Occipital lobe (tissue), 2 donors: ENCODE results near the gene JAZF1. TPM values are rescaled to one million over a fixed set of nuclear protein-coding genes. Genes with fewer than 3 reads are reported as not detected.

Experiments used
- DNase-seq: peaks from one replicate; lab custom pipeline; 2025; lab: John Stamatoyannopoulos, UW
- total RNA-seq: library from RNA; depleted of rRNA; stranded (reverse); fragments of >200 nt; gene quantifications from one replicate; pipeline ENCODE4 v1.2.3, GENCODE V29; 2014

JAZF1 gene
- total RNA-seq, 1 donor from 2014 or later, result 62.1 TPM

DNA sequence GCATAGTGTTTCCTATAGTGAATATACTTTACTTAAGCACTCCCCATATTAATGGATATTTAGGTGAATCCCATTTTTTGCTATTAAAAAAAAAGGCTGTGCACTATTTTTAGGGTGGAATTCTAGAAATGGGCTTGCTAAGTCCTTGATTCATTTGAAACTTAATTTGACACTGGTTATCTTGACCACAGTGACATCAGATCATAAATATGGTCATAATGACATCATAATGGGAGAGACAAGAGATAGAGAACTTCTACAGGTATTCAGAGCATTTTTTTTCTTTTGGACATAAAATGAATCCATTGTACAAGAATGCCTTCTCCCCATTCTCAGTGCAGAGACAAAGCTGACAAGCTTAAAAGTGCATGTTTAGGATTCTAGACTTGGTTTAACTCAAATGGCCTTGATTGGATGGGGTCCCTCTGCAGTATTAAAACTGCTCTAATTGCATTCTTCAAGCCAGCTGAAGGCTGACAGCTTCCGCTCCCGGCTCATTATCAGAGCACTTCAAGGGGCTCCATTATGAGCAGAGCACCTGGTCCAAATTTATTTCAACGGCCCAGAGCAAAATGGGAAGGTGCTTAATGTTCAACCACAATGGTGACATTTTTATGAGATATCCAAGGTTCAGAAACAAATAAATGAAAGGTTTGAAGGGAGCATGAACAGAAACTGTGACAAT lies 104.8 kb downstream of the JAZF1 start:
- DNase-seq, result no peak

DNA sequence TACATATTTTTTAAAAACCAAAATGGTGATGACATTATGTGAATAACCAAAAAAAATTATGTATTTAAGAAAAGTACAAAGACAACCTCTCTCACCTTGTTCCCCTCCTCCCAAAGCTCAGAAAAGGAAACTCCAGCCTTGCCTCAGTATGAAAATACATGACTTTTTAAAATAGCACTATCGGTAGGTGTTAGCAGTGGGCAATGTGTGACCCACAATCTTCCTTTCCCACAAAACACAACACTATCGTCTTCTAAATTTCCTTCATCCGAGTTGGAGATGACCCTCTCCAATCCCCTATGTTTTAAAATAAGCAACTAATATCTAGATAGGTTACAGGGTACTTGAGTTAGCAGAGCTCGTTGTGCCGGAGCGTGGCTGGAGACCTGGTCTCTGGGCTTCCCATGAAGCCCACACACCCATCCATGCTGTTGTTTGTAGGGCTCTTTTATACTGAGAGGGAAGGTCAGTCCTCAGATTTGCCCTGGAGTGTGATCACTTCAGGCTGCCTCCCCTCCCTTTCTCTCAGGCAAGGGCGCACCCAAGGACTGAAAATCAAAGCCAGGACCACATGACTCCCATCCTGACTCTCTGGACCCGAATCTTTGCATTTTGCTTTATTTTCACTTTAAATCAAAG lies 107.6 kb downstream of the JAZF1 start:
- no peak for DNase-seq

DNA sequence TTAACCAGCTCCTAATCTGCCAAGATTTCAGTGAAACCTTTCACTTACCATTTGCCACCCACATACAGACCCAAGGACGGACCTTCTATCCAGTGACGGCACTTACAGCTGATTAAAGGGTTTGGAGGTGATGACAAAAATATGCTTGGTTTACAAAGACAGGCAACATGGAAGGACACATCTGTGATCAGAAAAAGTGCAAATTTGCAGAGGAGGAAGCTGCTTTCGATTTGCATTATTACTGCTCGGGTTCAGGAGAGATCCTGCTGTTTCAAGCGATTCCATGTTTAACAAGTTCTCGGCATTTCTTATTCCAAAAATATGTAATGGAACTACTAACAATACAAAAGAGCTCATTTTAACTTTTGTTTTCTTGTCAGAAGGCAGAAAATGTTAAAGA lies 109.0 kb downstream of the JAZF1 start:
- no peak for DNase-seq

DNA sequence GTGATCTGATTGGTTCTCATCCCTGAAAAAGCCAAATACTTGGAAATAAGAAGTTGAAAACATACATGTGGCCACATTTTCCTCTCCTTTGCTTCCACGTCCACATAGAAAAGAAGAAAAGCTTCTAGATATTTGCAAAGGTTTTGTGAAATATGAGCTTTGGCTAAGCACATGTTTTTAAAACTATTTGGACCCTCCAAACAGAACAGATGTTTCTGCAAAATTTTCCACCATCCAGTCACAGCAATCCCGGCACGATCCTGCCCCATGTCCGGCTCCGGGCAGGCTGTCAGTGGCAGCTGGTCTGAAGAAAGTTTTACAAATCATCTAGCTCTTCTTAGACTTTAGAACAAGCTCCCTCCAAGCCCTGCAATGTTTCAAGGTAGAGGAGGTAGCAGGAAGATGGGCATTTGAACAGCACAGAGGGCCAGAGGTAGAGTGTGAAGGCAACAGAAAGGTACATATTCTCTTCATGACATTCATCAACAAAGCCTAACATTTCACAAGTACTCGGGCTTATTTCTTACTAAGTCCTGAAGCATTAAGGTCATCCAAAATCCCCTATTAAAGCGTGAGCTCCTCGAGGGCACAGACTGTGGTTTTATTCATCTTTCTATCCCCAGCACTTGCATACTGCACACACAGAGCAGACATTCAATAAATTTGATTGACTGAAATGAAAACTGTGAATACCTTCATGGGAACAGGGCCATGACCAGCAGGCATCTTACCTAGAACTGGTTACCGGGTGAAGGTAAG lies 110.1 kb downstream of the JAZF1 start:
- no peak for DNase-seq

DNA sequence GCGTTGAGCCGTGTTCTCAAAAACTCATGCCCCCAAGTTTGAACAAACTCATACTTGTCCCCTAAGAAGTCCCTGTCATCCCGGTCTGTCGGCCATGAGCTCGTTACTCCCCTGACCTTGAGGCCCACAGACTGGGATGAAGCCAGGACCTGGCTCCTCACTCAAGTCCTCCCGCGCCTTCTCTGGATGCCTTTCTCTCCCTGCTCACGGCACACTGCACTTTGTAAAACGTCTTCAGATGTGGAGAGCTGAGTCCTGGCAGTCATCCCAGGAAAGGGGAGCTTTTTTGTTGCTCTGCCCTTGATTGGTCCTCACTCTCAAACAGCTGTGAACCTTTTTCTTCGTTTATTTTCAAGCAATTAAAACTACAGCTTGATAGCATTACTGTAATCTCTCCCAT lies 110.8 kb downstream of the JAZF1 start:
- no peak for DNase-seq

DNA sequence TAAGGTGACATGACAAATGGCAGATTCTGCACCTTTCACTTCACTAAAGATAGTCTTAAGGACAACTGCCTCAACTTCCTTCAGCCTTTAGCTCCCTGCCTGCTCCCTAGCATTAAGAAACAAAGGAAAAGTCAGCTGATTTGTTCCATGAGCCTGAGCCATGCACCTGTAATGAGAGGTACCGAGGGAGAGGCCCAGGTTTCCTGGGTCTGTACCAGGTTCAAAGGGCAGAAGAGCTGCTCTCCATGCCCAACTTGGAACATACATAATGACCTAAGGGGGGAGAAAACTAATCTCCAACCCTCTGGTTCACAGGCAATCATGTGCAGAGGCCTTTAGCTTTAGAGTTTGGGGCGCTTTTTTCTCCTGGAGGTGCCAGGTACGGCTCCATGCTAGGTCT lies 111.2 kb downstream of the JAZF1 start:
- no peak for DNase-seq

DNA sequence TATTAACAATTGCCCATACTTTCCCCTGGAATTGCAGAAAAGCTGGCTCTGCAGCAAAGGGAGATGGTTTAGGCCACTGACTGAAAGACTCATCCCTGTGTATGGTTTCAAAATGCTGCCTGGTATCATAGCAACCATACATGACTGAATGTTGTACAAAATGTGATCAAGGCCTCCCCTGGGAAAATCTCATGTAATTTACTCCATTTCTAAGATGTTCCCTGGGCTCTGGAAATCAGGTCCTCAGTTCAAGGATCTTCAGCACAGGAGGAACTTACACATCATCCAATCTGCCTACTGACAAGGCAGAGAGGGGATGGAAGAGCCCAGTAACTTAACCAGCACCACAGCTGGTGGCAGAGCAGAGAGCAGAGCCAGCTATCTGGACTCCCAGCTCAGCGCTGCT lies 111.8 kb downstream of the JAZF1 start:
- no peak for DNase-seq

DNA sequence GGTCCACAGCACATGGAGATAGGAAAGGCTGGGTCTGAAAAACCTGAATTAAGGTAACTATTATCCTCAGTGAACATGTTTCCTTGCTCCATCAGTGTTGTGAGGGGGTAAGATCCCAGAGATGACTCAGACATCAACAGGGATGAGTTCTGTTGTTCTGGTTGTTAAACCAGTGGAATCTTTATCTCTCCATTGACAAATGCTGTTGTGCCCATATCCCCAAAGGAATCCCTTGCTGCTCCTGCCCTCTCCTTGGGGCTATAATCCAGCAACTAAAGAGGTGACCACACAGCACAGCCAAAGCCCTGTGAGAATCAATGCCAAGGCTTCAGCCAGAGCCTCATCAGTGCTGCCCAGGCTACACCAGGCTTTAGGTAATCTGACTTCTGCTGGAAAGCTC lies 113.4 kb downstream of the JAZF1 start:
- DNase-seq, result no peak

DNA sequence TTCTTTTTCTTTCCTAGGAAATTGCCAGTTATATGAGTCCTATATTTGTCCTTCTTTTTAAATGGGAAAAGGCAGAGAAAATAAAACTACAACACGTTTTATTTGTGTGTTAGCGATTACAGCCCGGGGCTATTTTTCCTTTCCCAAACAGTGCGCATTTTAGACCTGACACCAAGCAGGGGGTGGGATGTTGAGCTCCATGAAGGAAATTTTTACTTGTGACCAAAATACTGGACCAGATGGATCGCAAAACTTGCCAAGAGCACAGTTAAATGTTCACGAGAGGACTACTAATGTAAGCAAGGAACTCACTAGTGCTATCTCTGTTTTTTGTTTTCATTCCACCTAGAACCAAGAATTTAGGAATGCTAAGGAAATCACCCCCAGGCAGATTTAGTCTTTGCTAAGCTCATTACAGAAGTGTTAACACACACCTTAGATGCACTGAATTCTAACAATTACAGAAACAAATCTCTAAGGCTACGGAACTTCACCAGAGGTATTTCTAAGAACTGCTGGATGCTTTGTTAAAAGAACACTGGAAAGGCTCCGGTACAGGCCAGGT lies 114.8 kb downstream of the JAZF1 start:
- no peak for DNase-seq

DNA sequence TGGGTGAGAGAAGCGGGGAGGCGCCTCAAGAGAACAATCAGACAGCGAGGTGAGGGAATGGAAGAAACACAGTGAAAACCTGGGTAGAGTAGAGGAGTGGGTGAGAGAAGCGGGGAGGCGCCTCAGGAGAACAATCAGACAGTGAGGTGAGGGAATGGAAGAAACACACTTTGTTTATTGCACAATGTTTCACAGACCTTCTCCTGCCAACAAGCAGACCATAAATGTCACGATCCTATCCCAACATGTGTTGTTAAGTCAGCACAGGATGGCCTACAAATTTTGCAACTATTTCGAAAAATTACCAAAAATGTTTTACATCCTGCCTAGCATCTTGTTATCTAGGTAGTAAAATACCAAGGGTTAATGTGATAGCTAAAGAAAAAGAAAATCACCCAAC lies 115.3 kb downstream of the JAZF1 start:
- no peak for DNase-seq

DNA sequence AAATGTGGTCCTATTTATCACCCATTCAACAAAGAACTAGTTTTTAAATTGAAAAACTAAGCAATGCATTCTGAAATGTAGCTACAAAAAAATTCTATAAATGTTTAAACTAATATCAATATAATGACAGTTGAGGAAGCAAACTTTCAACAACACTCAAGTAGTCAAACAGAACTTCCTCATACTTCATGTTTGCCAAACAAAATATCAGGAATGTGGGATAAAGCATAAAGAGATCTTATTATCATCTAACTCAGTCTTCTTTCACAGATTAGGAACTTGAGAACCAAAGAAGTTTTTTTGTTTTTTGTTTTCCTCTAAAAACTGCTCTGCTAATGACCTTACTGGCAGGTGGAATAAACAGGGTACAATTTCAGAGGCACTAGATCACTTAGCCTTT lies 116.2 kb downstream of the JAZF1 start:
- no peak for DNase-seq

DNA sequence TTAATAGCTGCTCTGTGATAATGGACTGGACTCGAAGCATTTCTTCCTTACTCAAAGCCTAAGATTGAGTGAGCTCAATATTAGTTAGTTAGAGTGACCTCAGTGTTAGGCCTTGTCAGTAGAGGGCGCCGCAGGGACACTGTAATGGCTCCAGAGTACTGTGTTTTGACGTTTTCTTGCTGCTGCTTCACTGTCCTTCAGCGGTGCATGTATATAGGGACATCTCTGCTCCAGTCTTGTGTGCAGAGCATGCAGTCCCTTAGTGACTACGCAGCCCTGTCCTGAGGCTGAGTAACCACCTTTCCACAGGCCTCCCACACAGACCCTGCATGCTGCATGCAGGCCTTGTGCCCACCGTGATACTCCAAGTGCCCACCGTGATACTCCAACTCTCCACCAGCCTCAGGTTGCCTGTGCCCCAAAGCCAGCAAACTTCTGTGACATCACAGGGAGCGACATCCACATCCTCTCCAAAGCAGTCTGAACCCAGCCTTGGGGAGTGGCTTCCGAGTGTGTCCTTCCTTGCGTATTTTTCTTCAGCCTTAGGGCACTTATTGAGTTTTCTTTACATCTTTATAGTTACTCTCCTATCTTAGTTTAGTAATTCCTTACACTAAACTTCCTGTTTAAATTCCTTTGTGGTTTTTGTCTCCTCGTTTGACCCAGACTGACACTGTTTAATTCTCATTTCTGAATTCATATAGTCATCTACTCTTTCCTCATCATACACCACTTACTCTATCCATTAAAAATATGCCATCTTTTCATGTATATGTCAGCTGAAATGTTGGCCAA lies 118.2 kb downstream of the JAZF1 start:
- DNase-seq, result no peak

DNA sequence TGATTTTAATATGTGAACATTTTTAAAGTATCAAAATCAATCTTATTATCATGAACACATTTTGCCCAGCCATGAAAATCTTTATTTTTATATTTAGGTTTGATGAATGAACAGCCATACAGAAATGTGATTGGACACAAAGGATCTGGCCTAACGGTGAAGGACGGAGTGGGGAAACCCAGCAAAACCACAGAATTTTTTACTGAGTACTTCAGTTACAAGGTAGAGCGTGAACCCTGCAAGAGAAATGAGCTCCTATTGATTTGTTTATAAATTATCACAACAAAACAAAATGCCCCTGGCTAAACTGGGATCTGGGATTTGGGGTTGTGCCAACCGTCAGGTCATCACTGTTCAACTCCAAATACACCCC lies 118.8 kb downstream of the JAZF1 start:
- DNase-seq, result no peak

DNA sequence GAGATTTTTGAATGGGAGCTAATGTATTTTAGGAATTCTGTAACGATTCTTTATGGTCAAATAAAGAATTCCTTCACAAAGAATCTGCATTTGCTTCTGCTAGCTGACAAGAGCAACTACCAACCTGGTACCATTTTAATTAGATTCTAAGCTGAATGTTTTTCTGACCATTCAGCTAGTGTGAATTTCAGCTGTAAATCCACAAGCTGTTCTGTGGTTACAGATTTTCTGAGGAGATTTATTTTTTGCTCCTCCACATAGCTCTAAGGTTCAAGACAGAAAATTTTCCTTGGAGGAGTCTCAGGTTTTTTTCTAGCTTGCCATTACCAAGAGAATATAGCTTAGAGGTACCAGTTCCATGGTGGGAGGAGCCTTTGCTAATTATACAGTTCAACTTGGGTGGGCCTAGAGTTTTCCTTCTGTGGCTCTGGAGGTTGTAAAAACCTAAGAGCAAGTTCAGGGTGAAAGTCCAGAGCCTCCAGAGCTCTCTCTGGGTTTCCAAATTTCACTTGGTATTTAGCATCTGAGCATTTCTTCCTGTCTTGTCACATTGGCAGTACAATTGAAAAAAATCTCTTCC lies 120.1 kb downstream of the JAZF1 start:
- DNase-seq, result no peak

DNA sequence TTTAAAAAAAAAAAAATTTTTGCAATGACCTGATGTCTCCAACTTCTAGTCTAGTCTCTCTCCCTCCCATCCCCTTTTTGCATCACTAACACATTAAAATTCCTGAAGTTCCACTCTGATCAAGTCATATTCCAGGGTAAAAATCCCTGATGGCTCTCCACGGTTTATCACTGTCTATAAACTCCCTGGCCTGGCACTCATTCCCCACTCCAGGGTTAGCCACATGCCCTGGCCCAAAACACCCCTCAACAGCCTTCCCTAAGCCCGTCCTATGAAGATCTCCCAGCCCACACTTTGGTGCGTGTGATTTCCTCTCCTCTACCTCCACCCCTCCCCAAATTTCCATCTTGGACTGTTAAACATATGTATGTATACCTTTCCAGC lies 125.4 kb downstream of the JAZF1 start:
- no peak for DNase-seq

DNA sequence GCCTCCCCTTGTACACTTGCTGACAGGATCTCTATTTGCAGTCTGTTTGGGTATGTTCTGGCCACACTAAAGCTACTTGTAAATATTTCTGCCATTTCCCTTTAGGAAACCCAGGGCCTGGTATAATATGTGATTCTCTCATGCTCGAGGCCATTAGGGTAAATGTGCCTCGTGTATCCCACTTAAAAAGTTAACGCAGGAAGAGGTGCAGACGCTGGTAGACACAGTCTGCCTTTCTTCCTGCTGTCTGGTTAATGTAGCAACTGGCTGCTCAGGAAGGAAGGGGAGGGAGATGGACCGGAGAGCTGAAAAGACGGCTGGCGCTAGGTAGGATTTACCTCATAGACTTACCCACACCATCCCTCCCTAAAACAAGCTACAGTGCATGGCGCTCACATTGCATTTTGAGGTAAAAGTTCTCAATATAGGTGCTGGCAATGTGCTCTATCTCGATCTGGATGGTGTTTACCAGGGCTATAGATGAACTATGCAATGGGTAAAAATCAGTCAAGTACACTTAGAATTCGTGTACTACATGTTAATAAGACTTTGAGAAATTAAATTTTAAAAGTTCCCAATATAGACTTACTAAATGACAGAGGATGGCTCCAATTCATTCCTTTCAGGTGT lies 125.9 kb downstream of the JAZF1 start:
- DNase-seq, result no peak

DNA sequence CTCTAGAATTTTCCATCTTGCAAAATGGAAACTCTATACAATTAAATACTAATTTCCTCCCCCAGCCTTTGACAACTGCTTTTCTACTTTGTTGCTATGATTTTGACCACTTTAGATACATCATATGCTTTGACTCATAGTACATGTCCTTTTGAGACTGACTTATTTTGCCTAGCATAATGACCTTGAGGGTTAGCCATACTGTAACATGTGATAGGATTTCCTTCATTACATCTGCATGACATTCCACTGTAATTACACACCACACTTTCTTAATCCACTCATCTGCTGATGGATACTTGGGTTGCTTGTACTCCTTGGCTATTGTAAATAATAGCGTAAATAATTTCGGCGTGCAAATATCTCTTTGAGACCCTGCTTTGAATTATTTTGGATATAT lies 127.7 kb downstream of the JAZF1 start:
- no peak for DNase-seq

DNA sequence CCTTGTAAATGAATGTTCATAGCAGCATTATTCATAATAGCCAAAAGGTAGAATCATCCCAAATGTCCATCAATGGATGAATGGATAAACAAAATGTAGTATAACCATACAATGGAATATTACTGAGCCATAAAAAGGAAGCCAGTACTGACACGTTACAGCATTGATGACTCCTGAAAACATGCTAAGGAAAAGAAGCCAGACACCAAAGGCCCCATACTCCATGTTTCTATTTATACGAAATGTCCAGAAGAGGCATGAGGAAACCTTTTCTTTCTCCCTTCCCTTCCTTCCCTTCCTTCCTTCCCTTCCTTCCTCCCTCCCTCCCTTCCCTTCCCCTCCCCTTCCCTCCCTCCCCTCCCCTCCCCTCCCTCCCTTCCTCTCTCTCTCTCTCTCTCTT lies 131.9 kb downstream of the JAZF1 start:
- DNase-seq, result no peak

DNA sequence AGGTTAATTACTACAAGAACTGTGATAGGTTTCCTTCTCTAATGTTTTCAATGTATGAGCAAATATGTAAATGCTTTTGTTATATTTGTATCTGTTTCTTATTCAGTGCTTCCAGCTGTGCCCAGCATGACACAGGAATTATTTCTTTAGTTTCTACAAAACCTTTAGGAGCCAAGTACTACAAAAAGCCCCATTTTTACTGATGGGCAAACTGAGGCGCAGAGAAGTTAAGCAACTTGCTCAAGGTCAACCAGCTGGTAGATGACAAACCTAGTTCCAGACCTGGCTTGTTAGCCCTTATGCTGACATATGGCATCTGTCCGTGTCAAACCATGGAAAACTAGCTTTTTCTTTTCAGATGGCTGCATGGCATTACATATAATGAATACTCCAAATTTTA lies 134.6 kb downstream of the JAZF1 start:
- no peak for DNase-seq

DNA sequence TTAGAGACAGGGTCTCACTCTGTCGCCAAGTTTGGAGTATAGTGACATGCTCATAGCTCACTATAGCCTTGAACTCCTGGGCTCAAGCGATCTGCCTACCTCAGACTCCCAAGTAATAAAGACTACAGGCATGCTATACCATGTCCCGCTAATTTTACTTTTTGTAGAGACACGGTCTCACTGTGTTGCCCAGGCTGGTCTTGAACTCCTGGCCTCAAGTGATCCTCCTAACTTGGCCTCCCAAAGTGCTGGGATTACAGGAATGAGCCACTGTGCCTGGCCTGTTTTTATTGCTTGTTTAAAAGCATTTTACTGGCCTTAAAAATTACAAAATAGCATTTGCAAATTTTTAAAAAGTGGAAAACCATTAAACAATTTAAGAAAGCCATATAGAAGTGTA lies 135.0 kb downstream of the JAZF1 start:
- DNase-seq, result no peak

DNA sequence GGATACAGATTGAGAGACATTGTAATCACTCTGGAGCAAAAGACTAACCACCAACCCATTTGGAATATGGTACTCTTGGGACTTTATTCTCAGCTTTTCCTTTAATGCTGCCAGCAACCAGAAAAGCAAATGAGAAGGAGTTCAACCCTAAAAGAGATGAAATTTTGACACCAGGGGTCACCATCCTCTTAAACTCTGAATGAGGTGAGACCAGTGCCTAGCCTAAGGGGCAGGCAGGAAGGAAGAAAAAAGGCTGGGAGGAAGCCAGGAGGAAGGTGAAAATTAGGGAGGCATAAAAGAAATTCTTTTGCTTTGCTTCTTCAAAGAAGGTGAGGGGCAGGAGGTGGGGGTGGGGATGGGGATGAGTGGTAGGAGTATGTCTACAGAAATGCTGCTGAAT lies 135.8 kb downstream of the JAZF1 start:
- no peak for DNase-seq
